Measurements from ENCODE around the gene ATP6V0B. TPM values are rescaled to one million over a fixed set of nuclear protein-coding genes. Genes with fewer than 3 reads are reported as not detected.

The ATP6V0B gene
- polyA plus RNA-seq, 1 experiment: 186 TPM

DNA sequence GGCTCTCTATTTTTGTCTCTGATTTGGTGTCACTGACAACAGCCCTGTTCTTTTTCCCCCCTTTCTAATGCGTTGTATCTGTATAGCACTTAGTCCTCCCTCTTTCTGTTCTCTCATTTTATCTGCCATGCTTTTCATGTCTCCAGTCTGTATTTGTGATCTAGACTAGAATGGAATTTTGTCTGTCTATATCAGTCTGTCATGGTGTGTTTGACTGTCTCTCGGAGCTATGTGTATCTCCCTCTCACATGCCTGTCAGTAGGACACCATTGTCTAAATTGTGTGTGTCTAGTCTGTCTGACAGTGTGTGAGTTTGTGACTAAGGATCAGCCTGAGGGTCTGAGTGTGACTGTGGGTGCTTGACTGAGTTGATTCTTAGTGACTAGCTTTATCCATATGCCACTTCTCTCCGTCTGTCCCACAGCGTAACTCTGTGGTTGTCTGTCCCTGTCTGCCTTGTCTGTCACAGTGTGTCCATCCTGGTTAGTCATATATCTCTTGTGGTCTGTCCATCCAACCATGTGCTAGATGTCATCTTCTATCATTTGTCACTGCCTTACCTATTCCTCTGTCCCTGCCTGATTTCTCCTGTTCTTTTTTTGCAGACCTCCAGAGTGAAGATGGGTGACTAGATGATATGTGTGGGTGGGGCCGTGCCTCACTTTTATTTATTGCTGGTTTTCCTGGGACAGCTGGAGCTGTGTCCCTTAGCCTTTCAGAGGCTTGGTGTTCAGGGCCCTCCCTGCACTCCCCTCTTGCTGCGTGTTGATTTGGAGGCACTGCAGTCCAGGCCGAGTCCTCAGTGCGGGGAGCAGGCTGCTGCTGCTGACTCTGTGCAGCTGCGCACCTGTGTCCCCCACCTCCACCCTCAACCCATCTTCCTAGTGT is 2.9 kb downstream of the ATP6V0B start:
- ChIA-PET CTCF (interaction anchor here (1.0 to 1.3 kb wide), 3 partner anchors 8 to 59 kb away, joined by 3 to 4 read pairs (median 3); partner anchors contain the start of gene DPH2), POLR2A (no interaction called here)
- Histone ChIP-seq H3K4me3 (ENCODE audit: low read depth, low read length) (no peak overlapping the region), H3K27me3 (ENCODE audit: control insufficient read depth, insufficient read depth, low read length) (no peaks in the 10 kb centered on the region), H3K36me3 (ENCODE audit: control insufficient read depth, insufficient read depth, low read length) (peaks cover 8% of the 10 kb centered on the region)
- DNase-seq (ENCODE audit: low read depth): no peak
- TF ChIP-seq CTCF (IDR thresholded peaks at IDR 0.05; ENCODE audit: insufficient read depth, low read depth, low read length): no peak

- ChIA-PET POLR2A (no interaction called here), CTCF (interaction anchor here (1.0 kb wide), 1 partner anchor 8 kb away, joined by 3 read pairs; the partner anchor contains the start of gene DPH2)
- no peak for DNase-seq (ENCODE audit: low read depth)
- Histone ChIP-seq H3K4me3 (ENCODE audit: low read depth, low read length) (no peak overlapping the region), H3K27me3 (ENCODE audit: control insufficient read depth, insufficient read depth, low read length) (no peaks in the 10 kb centered on the region), H3K36me3 (ENCODE audit: control insufficient read depth, insufficient read depth, low read length) (peaks cover 8% of the 10 kb centered on the region)
- no peak for TF ChIP-seq CTCF (IDR thresholded peaks at IDR 0.05; ENCODE audit: insufficient read depth, low read depth, low read length)
These were observed 3.4 kb downstream of the ATP6V0B start for GRCh38 chr1:43978264-43978550.

DNA sequence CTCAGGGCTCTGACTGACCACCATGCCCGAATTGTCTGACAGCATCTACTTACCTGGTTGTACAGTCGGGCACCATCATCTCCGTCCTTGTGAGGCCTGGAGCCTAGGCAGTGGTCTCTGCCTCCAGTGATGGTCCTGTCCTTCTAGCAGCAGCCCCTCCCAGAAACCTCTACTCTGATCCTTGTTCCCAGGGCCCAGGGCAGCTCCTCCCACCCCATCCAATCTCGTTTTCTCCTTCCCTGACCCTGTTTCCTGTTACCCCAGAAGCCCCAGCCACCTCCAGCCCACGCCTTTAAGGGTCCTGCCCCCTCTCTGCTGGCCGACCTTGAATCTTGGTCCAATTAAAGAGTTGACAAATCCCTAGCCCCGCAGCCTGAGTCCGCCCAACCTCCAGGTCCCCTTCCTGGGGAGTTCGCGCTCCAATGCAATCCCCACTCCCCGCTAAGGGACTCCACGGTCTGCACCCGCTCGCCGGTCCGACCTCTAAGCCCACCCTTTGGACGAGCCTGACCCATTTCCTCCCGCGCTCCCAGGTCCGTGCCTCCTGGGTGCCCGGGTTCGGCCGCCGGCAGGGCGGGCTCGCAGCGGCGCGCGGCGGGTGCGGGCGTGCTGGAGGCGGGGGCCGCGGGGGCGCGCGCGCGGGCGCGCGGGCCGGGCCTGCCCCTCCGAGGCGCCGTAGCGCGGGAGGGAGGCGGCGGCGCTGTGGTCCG is 3.9 kb downstream of the ATP6V0B start, which contains the start of gene B4GALT2:
TSS of gene B4GALT2 (plus strand) at position 660 of the 710 bp plus-strand sequence. CDS start 1,951 bp downstream, outside the sequence.
- POLR2A ChIA-PET: no interaction called here
- Histone ChIP-seq H3K27me3 (ENCODE audit: control insufficient read depth, insufficient read depth, low read length) (no peaks in the 10 kb centered on the region), H3K4me3 (ENCODE audit: low read depth, low read length) (peak within 1 kb of the TSS; percentile 68), H3K36me3 (ENCODE audit: control insufficient read depth, insufficient read depth, low read length) (peaks cover 11% of the 10 kb centered on the region)
- no peak for TF ChIP-seq CTCF (IDR thresholded peaks at IDR 0.05; ENCODE audit: insufficient read depth, low read depth, low read length)
- CTCF ChIA-PET: interaction anchor here (1.0 kb wide), 1 partner anchor 9 kb away, joined by 3 read pairs; the partner anchor contains the start of gene DPH2
- no peak for DNase-seq (ENCODE audit: low read depth)

GRCh38 chr1:43979261-43979527 is 4.4 kb downstream of the ATP6V0B start:
- POLR2A ChIA-PET: no interaction called here
- CTCF ChIA-PET: interaction anchor here (1.3 kb wide), 1 partner anchor 10 kb away, joined by 3 read pairs; no protein-coding TSS in a partner anchor

More at GRCh38 chr1:43979261-43979527, 4.4 kb downstream of the ATP6V0B start:
- H3K27me3 ChIP-seq (ENCODE audit: control insufficient read depth, insufficient read depth, low read length): no peaks in the 10 kb centered on the region
- no peak for TF ChIP-seq CTCF (IDR thresholded peaks at IDR 0.05; ENCODE audit: insufficient read depth, low read depth, low read length)
- peaks cover 12% of the 10 kb centered on the region for H3K36me3 ChIP-seq (ENCODE audit: control insufficient read depth, insufficient read depth, low read length)
- H3K4me3 ChIP-seq (ENCODE audit: low read depth, low read length): peak overlapping the region; percentile 68
- DNase-seq (ENCODE audit: low read depth): no peak
